RCC 7860 (cell line): Measurements from ENCODE around the gene MYDGF.
A peak's percentile ranks its signal among the peaks of the same experiment; 100 is the strongest.

Experiments used
- DNase-seq: peaks from one replicate; pipeline ENCODE4 v3.0.0-alpha.2; 2015; ENCODE audit warnings: low spot score
- FAIRE-seq: peaks from 2 replicates; lab custom pipeline; 2012; peaks lifted over from hg19 to GRCh38; lab: Jason Lieb, UNC

The MYDGF gene

GRCh38 chr19:4649392-4650047 lies 20.6 kb downstream of the MYDGF start:
- no peak for DNase-seq
- FAIRE-seq = no peak

- no peak for DNase-seq
- no peak for FAIRE-seq
Measured at GRCh38 chr19:4647676-4648644, 22.2 kb downstream of the MYDGF start.

- DNase-seq (no peak), FAIRE-seq (no peak)
Measured at GRCh38 chr19:4645718-4646117, 24.4 kb downstream of the MYDGF start.

GRCh38 chr19:4642625-4643024 lies 27.5 kb downstream of the MYDGF start:
- no peak for FAIRE-seq
- DNase-seq = no peak

- FAIRE-seq = no peak
Measured at GRCh38 chr19:4641132-4641531, 29.0 kb downstream of the MYDGF start.

GRCh38 chr19:4640247-4641000 lies 29.7 kb downstream of the MYDGF start:
- FAIRE-seq = no peak
- no peak for DNase-seq

More at GRCh38 chr19:4641132-4641531, 29.0 kb downstream of the MYDGF start:
- no peak for DNase-seq

GRCh38 chr19:4639531-4640246 lies 30.5 kb downstream of the MYDGF start:
- DNase-seq (no peak), FAIRE-seq (no peak)

GRCh38 chr19:4638828-4639530 lies 31.2 kb downstream of the MYDGF start, which contains the start of gene TNFAIP8L1:
Gene TNFAIP8L1 (plus strand): TSS chr19:4639516. CDS start chr19:4651870, 12,354 bp downstream.
- no peak for FAIRE-seq
- peak; percentile 89 for DNase-seq

GRCh38 chr19:4638317-4638716 lies 31.8 kb downstream of the MYDGF start:
- FAIRE-seq (no peak), DNase-seq (no peak)

- FAIRE-seq (no peak), DNase-seq (no peak)
Measured at GRCh38 chr19:4636761-4637160, 33.4 kb downstream of the MYDGF start.

- FAIRE-seq (no peak), DNase-seq (peak; percentile 36)
Measured at GRCh38 chr19:4636151-4636717, 33.9 kb downstream of the MYDGF start.

GRCh38 chr19:4635754-4636116 lies 34.4 kb downstream of the MYDGF start:
- FAIRE-seq (no peak), DNase-seq (no peak)

- peak; percentile 44 for FAIRE-seq
Measured at GRCh38 chr19:4633140-4633967, 36.8 kb downstream of the MYDGF start.

GRCh38 chr19:4624733-4625362 lies 45.3 kb downstream of the MYDGF start:
- peak; percentile 18 for DNase-seq
- no peak for FAIRE-seq

More at GRCh38 chr19:4633140-4633967, 36.8 kb downstream of the MYDGF start:
- DNase-seq = peak; percentile 89

GRCh38 chr19:4624301-4624700 lies 45.8 kb downstream of the MYDGF start:
- DNase-seq (no peak), FAIRE-seq (no peak)

GRCh38 chr19:4622695-4623421 lies 47.3 kb downstream of the MYDGF start:
- DNase-seq (no peak), FAIRE-seq (no peak)

- DNase-seq = no peak
- FAIRE-seq = no peak
Measured at GRCh38 chr19:4620675-4621074, 49.5 kb downstream of the MYDGF start.
